Measurements from ENCODE around the gene RAB24. TPM values are rescaled to one million over a fixed set of nuclear protein-coding genes. Genes with fewer than 3 reads are reported as not detected.
"Not testable (repeated sequence)": the region's sequence is repeated elsewhere in the genome, so short reads cannot be mapped to it uniquely, and the experiment has no call there.

The RAB24 gene
- total RNA-seq, 1 donor from 2014 or later: 21.6 TPM

DNA sequence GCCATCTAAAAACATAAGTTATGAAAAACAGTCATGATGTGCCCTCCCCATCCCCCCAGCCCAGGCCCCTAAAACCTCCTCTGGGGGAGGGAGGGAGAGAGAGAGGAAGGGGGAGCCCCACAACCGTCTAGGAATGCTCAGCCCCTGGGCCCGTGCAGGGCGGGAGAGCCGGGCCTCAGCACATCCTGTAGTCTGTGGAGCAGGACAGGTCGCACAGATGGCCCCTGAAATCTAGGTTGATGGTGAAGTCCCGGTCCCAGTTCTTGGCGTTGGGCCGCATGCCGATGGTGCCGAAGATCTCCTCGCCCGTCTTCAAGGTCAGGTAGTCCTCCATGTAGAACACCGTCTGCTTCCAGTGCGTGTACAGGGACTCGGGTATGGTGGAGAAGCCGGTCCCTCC lies 38.1 kb downstream of the RAB24 start:
- ATAC-seq (no peak), DNase-seq (no peak)
- intact Hi-C loops (cut with micrococcal nuclease): no loop called here

DNA sequence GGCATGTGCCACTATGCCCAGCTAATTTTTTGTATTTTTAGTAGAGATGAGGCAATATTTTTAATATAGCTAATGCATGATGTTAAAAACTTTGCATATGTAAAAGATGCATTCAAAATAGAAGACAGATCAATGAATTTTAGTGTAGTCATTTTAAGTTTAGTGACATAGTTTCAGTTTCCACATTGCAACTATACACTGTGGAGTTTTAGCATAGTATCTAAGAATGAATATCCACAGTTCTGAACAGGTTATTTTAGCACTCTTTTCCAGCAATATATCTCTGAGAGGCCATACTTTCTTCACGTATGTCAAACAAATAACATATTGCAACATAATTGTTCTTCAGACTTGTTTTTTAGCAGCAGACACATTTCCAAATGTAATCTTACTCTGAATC lies 39.3 kb downstream of the RAB24 start:
- DNase-seq (no peak), ATAC-seq (no peak)
- intact Hi-C loops (cut with micrococcal nuclease): no loop called here

DNA sequence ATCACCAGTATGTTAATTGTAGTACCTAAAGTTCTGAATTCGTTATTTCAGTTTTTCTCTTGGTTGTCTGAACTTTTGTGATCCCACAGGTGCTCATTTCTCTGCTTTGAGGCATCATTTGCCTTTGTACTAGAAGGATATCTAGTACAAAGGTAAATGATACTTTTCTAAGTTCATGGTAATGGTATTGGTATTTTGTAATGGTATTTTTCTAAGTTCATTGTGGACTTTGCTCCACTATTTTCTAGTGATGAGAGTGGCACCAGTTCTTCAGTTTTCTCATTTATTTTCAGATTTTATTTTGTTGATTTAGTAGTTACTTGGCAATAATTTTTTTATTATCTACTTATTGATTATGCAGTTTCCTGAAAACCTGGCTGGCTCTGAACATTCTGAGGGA lies 42.0 kb downstream of the RAB24 start:
- intact Hi-C loops (cut with micrococcal nuclease): no loop called here
- DNase-seq (no peak), ATAC-seq (no peak)

DNA sequence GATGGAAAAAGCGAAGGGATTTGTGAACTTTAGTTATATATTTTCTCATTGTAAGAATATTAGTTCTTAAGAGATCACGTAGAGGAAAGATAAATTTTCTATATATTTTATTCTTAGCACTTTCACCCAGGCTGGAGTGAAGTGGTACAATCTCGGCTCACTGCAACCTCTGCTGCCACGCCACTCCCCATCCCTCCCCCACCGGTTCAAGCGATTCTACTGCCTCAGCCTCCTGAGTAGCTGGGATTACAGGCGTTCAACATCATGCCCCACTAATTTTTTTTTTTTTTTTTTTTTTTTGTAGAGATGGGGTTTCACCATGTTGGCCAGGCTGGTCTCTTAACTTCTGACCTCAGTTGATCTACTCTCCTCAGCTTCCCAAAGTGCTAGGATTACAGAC lies 42.6 kb downstream of the RAB24 start:
- DNase-seq (no peak), ATAC-seq (no peak)
- intact Hi-C loops (cut with micrococcal nuclease): no loop called here

DNA sequence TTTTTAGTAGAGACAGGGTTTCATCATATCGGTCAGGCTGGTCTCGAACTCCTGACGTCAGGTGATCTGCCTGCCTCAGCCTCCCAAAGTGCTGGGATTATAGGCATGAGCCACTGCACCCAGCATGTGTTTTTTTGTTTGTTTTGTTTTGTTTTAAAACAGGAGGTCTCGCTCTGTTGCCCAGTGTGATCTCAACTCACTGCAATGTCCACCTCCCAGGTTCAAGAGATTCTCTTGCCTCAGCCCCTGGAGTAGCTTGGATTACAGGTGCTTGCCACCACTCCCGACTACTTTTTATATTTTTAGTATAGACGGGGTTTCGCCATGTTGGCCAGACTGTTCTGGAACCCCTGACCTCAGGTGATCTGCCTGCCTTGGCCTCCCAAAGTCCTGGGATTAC lies 44.8 kb downstream of the RAB24 start:
- DNase-seq; intact Hi-C loops (cut with micrococcal nuclease); ATAC-seq: not testable (repeated sequence)

DNA sequence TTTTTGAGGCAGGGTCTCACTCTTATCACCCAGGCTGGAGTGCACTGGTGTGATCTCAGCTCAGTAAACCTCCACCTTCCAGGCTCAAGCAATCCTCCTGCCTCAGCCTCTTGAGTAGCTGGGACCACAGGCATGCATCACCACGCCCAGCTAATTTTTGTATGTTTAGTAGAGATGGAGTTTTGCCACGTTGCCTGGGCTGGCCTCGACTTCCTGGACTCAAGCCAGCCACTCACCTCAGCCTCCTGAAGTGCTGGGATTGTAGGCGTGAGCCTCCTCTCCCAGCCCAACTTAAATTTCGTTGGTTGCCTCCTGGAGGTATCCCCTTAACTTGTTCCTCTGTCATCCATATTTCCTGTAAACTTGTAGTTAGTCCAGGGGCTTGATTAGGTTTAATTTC lies 47.2 kb downstream of the RAB24 start:
- ATAC-seq (no peak), DNase-seq (no peak)
- intact Hi-C loops (cut with micrococcal nuclease): no loop called here

DNA sequence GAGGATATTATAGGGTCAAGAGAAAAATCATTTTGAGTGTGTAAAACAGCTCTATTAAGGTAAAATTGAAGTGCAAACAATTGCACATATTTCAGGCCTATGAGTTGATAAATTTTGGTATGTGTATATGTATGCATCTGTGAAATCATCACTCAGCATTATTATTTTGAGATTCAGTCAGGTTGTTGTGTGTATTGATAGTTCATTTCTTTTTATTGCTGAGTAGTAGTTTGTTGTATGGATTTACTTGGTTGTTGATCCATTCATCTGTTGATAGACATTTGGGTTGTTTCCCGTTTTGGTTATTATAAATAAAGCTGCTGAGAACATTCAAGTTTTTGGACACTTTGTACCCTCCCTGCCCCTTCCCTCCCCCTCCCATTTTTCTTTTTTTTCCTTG lies 50.3 kb downstream of the RAB24 start:
- DNase-seq (no peak), ATAC-seq (no peak)
- intact Hi-C loops (cut with micrococcal nuclease): no loop called here

Other genes starting within 250 kb of the RAB24 start
- gene FGFR4, start 216.8 kb downstream of the RAB24 start, total RNA-seq: 1.4 TPM
- 38.5 TPM for gene NSD1, start 169.9 kb downstream of the RAB24 start, total RNA-seq
- gene PRELID1, start 80 bp upstream of the RAB24 start, total RNA-seq: 35.2 TPM
- 1.7 TPM for gene MXD3, start 8.2 kb upstream of the RAB24 start, total RNA-seq
- gene LMAN2, start 47.9 kb upstream of the RAB24 start, total RNA-seq: 61.2 TPM
- 2.0 TPM for gene RGS14, start 54.2 kb upstream of the RAB24 start, total RNA-seq
- gene SLC34A1, start 80.7 kb upstream of the RAB24 start, total RNA-seq: not detected
- not detected for gene PFN3, start 96.9 kb upstream of the RAB24 start, total RNA-seq
- not detected for gene F12, start 105.8 kb upstream of the RAB24 start, total RNA-seq
- 17.6 TPM for gene GRK6, start 123.0 kb upstream of the RAB24 start, total RNA-seq
- gene PRR7, start 143.1 kb upstream of the RAB24 start, total RNA-seq: 0.40 TPM
- 22.4 TPM for gene DBN1, start 169.9 kb upstream of the RAB24 start, total RNA-seq
- 35.1 TPM for gene PDLIM7, start 193.9 kb upstream of the RAB24 start, total RNA-seq
- 3.4 TPM for gene DOK3, start 206.1 kb upstream of the RAB24 start, total RNA-seq
- gene DDX41, start 213.2 kb upstream of the RAB24 start, total RNA-seq: 29.8 TPM